ENCODE data around the gene TMSB4X.
"Not testable (repeated sequence)": the region's sequence is repeated elsewhere in the genome, so short reads cannot be mapped to it uniquely, and the experiment has no call there.

The TMSB4X gene

DNA sequence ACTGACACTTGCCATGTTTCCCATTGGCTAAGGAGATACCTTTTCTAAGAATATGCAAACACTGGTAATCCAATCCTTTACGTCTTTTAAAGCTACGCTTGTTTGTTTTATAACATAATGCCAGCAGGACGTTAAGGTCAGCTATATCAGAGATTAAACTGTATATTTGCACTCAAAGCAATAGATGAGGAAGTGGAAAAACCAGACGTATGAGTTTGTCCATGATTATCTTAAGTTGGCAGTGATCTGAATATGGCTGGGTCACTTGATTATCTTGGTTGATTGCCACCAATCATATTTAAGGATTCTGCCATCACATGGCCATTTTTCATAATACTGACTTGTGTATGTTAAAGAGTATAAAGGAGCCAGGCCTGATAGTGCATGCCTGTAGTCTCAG is 19.4 kb downstream of the TMSB4X start:
- DNase-seq (ENCODE audit: low read depth in 1 of 2, low spot score in 1 of 2) = no peak

DNA sequence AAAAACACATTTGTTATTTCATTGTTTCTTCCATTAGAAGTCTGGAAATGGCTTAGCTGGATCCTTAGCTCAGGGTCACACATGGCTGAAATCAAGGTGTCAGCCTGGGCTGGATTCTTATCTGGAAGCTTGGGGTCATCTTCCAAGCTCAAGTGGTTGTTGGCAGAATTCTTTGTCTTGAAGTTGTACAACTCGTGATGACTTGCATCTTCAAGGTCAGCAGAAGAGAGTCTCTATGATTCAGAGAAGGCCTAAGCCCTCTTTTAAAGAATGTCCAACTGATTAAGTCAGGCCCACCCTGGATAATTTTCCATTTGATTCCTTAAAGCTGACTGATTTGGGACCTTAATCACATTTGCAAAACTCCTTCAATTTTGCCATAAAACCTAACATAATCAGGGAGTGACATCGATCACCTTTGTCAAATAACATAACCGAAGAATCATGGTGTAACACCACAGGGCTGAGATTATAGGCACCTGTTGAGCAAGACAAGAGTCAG is 22.1 kb downstream of the TMSB4X start:
- no peak for DNase-seq (ENCODE audit: low read depth in 1 of 2, low spot score in 1 of 2)

GRCh38 chrX:12997906-12998687 is 23.2 kb downstream of the TMSB4X start:
- no peak for DNase-seq (ENCODE audit: low read depth in 1 of 2, low spot score in 1 of 2)

DNA sequence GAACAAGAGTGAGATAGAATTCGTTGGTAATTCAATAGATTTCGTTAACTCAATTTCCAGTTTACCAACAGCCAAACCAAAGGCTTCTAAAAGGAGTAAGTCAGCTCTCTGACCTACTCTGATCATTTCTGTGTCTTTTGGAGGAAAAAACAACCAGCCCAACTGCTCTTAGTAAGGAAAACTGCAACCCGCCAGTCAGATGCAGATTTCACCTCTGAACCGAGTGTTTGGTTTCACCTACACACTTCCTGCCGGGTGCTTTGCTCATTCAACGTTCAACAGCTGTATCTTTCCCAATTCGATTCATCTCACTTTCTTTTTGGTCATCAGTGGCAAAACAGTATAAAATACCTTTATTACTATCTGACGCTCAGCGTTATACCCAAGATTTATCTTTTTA is 24.5 kb downstream of the TMSB4X start:
- peak in 1 of 2 donors; percentile 45 for DNase-seq (ENCODE audit: low read depth in 1 of 2, low spot score in 1 of 2)

DNA sequence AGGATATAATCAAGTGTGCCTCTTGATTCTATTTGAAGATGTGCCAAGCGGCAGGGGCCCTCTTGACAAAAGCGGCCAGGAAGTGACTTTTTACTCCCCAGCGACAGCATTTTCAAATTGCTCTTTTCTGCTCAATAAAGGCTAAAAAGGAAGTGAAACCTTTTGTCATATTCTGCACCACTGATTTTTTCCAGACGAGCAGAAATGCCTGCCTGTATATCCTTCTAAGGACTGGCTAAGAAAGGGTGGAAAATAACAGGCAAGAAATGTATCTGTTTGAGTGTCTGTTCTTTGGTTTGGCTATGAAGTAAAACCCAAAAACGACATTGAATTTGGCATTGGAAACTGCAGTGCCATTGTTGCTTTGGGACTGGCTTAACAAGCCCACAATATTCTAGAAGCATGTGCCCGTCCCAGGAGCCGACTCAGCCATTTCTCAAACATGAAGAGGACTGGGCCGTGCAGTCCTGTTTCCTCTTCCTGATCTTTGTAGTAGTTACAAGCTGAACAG is 25.4 kb downstream of the TMSB4X start:
- DNase-seq (ENCODE audit: low read depth in 1 of 2, low spot score in 1 of 2) = no peak

DNA sequence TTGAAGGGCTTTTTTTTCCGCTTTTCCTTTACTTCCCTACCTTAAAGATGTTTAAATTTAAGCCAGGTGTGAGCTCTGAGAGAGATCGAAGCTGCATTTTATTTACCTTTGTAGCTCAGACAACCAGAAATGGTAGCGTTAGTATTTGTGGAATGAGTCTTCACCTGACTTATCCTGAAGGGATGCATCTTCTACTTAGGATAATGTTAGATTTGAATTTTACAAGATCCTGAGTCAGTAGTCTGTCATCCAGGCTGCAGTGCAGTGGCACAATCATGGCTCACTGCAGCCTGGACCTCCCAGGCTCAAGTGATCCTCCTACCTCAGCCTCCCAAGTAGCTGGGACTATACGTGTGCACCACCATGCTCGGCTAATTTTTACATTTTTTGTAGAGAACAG is 26.2 kb downstream of the TMSB4X start:
- DNase-seq (ENCODE audit: low read depth in 1 of 2, low spot score in 1 of 2) = no peak

DNA sequence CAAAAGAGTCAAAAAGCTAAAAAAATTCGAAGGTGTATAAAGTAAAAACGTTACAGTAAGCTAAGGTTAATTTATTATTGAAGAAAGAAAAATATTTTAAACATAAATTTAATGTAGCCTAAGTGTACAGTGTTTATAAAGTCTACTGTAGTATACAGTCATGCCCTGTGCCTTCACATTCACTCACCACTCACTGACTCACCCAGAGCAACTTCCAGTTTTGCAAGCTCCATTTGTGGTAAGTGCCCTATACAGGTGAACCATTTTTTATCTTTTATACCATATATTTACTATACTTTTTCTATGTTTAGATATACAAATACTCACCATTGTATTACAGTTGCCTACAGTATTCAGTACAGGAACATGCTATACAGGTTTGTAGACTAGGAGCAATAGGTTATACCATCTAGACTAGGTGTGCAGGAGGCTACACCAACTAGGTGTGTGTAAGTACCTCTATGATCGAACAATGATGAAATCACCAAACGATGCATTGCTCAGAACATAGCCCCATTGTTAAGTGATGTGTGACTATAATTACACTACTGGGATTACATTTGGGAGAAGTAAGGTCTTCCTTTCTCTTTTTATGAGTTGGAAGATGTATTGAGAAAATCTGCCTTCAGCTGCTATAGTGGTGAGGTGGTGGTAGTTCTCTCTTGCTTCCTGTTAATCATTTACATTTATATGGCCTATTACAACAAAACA is 27.2 kb downstream of the TMSB4X start:
- DNase-seq (ENCODE audit: low read depth in 1 of 2, low spot score in 1 of 2) = no peak

- DNase-seq (ENCODE audit: low read depth in 1 of 2, low spot score in 1 of 2) = peak in 1 of 2 donors; percentile 14
These were observed 31.0 kb downstream of the TMSB4X start for GRCh38 chrX:13005661-13006473.

DNA sequence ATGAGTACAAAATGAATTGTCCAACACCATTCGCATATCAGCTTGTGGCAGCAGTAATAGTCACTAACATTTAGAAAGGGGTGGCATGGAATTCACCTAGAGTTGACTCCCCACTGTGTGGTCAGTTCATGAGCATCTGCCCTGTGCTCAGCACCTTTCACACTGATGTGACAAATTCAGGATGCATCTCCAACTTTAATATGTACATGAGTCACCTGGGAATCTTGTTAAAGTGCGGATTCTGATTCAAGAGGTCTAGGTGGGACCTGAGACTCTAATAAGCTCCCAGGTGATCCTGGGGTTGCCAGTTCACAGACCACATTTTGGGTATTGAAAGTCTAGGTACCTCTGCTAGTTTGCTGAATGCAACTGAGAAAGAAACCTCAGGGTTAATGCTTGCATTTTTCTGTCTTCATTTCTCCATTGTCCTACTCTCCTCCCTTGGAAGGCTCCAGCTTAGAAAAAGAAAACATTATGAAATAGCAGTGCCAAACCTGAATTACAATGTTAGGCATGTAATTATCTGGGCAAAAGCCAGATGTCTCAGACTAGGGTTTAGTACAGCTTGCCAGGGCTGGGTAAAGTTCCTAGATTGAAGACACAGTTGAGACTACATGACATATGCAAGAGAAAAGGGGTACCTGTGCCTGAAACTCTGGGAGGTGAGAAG is 32.7 kb downstream of the TMSB4X start:
- no peak for DNase-seq (ENCODE audit: low read depth in 1 of 2, low spot score in 1 of 2)

- DNase-seq (ENCODE audit: low read depth in 1 of 2, low spot score in 1 of 2) = no peak
These were observed 33.3 kb downstream of the TMSB4X start for GRCh38 chrX:13008189-13008533.

GRCh38 chrX:13008851-13009250 is 33.9 kb downstream of the TMSB4X start:
- DNase-seq (ENCODE audit: low read depth in 1 of 2, low spot score in 1 of 2) = no peak

- no peak for DNase-seq (ENCODE audit: low read depth in 1 of 2, low spot score in 1 of 2)
These were observed 34.4 kb downstream of the TMSB4X start for GRCh38 chrX:13009273-13009672.

DNA sequence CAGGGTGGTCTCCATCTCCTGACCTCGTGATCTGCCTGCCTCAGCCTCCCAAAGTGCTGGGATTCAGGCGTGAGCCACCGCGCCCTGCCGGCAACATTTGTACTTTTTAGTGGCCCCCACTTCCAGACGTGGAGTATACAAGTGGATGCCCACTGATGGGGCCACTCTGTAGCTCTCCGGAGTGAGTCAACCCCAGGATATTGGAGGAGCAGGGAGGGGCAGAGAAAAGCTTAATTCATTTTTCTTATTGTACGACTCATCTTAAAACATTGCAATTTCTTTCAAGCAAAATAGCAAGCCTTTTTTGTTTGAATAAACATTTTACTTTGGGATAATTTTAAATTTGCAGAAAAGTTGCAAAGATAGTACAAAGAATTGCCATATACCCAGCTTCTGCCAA is 34.9 kb downstream of the TMSB4X start:
- DNase-seq (ENCODE audit: low read depth in 1 of 2, low spot score in 1 of 2) = no peak

DNA sequence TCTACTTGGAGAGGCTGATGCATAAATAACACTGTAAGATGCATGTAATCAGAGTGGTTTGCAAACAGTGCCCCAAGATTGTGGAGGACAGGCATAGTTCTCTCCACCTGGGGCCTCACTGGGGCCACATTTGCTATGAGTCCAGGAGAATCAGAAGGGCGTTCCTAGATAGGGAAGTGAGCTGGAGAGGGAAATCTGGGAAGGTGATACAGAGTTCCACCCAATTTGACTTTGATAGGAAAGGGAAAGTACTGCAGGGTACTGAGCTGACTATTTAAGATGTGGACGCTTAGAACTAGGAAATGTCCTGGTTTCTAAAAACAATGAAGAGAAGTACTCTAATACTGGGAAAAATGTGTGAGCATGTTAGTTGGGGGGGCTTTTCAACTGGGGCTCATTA is 35.6 kb downstream of the TMSB4X start:
- DNase-seq (ENCODE audit: low read depth in 1 of 2, low spot score in 1 of 2) = no peak

DNA sequence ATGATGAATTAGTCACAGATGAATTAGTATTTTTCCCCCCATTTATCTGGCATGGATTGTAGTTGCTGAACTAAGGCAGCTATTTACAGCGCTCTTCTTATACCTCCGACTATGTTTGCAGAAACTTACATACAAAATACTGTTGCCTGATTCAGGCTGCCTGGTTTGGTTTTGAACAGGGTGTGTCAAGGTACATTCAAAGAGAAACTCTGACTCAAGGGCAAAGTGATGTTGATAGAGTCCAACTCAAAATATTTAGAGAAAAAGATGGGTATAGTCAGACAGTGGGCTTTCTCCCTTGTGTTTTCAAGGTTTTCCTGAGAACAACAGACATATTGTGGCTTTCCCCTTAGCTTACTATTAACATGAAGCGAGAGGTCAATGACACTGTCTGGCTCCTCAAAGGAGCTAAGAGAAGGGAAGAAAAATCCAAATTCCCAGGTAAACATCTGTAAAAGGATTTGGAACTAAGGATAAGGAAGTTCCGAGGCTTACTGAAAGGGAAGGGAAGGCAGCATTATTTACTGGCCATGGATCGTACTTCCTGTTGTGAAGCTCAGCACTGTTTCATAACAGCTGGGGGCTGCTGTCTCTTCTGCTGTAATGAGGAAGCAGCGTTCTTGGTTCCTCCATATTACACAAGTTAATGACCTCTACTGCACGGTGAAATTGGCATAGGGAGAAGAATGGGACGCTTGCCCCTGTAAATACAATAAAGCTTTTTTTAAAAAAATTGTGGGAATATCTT is 38.6 kb downstream of the TMSB4X start:
- peak in 1 of 2 donors; percentile 20 for DNase-seq (ENCODE audit: low read depth in 1 of 2, low spot score in 1 of 2)

DNA sequence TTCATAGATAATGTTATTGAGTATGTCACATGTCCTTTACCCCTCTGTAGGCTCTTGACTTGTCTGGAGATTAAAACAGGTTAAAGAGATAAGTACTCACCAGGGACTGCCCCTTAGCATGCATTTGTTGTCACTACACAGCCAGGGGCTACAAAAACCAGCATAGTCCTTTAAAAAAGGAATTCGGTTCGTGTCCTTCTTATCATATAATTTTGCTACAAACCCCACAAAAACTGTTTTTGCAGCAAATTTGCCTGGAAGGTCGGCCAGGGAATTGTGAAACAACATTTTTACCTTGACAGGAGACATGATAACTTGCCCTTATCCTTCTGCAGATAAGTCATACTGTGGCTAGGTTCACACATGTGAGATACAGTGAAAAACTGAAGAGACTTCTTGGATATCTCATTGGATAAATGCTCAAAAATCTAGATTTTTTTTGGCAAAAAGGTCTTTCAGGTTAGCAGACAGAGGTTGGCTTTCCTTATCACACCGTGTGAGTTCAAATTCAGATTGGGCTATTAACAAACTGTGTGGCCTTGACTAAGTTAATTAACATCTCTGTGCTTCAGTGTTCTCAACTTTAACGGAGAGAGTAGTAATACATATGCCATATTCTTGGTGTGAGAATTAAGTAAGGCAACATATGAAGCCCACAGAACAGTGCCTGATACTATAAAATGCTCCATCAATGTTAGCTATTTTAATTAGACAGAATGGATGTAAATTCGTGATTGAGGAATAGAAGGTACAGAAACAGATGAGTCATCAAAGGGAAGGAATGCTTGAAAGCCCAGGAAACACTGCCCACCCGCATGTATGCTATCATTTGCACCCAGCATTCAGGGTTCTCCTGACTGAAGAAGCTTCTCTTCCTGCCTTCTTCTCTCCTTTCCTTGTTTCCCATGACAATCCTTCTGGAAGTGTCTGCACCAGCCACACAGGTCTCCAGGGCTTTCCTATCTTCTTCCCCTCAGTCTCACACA is 39.5 kb downstream of the TMSB4X start:
- DNase-seq (ENCODE audit: low read depth in 1 of 2, low spot score in 1 of 2) = no peak

GRCh38 chrX:13015536-13016236 is 40.8 kb downstream of the TMSB4X start:
- DNase-seq (ENCODE audit: low read depth in 1 of 2, low spot score in 1 of 2) = no peak

DNA sequence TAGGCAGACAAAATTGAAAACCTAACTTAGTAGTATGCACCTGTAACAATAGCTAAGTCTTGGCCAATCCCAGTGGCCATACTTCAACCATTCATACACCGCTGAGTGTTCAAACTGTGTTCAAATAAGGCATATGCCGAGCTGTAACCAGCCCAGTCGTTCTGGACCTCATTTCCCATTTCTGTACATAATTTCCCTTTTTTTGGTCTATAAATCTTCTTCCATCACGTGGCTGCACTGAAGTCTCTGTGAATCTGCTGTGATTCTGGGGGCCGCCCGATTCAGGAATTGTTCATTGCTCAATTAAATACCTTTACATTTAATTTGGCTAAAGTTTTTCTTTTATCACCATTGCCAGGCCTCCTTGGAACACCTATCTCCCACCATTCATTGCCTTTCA is 41.8 kb downstream of the TMSB4X start:
- DNase-seq (ENCODE audit: low read depth in 1 of 2, low spot score in 1 of 2) = not testable (repeated sequence)

All from activated CD4-positive, alpha-beta T cell treated with anti-CD3 and anti-CD28 coated beads, Interleukin-2, amount 50 U/mL, for 24 hours (primary cell).